HG03460 (cell line): ENCODE data around the gene PLOD2.

Experiments
- ATAC-seq: cut with Tn5 transposase; IDR thresholded peaks from one replicate; pipeline ENCODE4 v1.9.1; 2021; ENCODE audit not compliant: unreplicated experiment

PLOD2 gene

GRCh38 chr3:146166826-146167225, 5.8 kb upstream of the PLOD2 start:
- no peak for ATAC-seq

DNA sequence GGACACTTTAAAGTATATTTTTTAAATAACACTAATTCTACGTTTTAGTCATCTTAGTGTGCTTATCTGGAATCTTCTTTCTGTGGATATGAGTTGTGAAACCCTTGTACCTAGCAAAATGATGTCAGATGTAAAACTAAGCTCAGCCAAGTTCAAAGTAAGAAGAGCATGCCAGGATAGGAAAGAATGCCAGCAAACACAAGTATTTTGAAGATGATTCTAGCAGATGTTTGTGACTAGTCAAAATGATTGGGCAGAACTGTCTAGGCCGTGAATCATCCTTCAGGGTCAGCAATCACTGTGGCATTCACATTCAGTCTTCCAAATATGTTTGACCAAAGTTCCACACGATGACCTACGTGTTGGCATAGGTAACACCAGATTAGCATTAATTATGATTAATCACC, 5.4 kb upstream of the PLOD2 start:
- no peak for ATAC-seq

GRCh38 chr3:146165877-146166276, 4.9 kb upstream of the PLOD2 start:
- no peak for ATAC-seq

GRCh38 chr3:146164971-146165769, 4.2 kb upstream of the PLOD2 start:
- no peak for ATAC-seq

DNA sequence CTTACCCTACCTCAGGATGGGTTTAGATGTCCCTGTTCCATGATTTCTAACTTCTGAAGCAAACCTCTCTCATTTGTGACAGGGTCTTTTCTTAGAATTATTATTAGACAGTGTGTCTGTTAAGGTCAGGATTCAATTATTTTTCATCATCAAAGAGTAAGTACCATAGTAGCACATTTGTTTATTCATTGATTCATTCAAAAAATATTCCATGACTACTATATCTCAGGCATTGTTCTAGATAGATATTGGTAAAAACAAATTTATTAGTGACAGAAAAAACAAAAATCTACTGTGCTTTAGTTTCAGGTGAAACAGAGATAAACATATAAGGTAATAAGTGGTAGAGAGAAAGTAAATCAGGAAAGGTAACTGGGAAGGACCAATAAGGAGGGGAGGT, 3.5 kb upstream of the PLOD2 start:
- no peak for ATAC-seq

- no peak for ATAC-seq
Measured at GRCh38 chr3:146164071-146164470, 3.1 kb upstream of the PLOD2 start.

DNA sequence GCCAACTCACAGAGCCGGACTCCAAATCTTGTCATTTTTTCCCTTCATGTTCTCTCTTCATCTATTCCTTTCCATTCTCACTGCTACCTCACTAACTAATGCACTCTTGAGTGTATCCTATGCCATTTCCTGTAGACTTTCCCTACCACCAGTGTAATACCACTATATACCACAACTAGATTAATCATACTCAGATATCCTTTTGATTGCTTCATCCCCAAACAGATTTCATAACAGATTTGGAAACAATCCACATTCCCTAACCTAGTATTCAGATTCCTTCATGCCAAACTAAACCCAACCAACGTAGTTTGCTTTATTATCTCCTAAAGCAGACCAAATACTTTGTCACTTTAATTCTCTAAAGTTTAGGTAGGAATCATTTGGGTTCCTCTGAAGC, 2.6 kb upstream of the PLOD2 start:
- ATAC-seq: no peak

DNA sequence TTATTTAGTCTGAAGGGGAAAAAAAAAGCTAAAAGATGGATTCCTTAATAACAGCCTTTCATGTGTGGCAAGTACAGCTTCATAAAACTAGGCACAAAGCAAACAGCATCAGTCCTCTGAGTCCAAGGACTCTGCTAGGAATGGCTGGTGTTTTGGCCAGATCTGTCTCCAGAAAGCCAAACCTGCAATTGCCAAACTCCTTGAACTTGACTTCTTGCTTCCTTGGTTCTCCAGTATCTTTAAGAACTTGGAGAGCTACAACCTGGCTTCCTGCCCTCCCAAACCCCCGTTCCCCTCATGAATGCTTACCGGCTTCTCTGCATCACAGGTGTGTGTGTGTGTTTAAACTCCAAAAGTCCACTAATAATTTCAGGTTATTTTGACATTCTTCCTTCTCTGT, 1.6 kb upstream of the PLOD2 start:
- ATAC-seq: no peak

- no peak for ATAC-seq
Measured at GRCh38 chr3:146161663-146162002, 649 bp upstream of the PLOD2 start.

GRCh38 chr3:146160321-146160963, 542 bp downstream of the PLOD2 start:
- peak; percentile 26 for ATAC-seq

DNA sequence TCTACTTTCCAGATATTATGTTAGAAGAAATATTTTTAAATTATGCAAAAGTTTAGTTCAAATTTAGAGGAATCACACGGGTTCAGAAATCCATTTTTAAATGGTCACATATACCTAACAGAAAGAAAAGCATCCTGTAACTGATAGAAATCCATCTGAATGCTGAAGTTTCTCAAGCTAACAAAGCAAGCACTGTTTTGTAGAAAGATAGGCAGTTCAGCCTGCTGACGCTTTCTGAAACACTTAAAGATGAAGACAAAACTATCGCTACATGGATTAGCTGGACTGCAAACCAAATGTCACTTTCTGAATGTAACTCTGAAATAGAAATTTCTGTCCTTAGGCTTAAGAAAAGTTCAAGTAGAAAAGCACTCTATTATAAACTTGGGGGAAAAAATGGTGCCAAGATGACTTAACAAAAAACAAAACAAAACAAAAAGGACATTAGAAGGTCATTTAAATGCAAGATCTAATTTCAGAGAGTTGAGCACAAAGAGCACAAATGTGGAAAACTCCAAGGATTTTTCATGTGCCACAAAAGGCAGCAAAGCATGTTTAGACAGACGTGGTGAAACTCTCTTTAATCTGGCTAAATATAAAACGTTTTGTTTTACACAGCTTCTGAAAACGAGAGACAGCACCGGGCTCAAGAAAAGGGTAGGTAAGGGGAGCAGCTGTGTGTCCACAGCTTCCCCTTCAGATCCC, 1.2 kb downstream of the PLOD2 start:
- ATAC-seq: no peak

DNA sequence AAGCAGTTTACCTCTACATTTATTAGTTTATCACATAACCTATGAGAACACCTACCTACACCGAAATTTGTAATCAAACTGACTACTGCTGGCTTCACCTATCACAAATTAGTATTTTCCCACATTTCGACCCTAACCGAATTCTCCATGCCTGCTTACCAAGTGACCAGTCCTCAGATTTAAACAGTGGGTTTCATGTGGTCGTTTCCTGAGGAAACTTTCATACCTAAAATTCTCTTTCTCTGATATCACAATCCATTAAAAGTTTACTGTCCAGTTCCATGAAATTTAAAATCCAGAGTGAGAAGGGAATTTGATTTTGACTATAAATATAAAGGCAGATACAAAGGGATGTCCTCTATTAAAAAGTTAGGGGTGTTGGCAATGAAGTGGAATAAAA, 1.9 kb downstream of the PLOD2 start:
- no peak for ATAC-seq

GRCh38 chr3:146157325-146158060, 3.5 kb downstream of the PLOD2 start:
- no peak for ATAC-seq

DNA sequence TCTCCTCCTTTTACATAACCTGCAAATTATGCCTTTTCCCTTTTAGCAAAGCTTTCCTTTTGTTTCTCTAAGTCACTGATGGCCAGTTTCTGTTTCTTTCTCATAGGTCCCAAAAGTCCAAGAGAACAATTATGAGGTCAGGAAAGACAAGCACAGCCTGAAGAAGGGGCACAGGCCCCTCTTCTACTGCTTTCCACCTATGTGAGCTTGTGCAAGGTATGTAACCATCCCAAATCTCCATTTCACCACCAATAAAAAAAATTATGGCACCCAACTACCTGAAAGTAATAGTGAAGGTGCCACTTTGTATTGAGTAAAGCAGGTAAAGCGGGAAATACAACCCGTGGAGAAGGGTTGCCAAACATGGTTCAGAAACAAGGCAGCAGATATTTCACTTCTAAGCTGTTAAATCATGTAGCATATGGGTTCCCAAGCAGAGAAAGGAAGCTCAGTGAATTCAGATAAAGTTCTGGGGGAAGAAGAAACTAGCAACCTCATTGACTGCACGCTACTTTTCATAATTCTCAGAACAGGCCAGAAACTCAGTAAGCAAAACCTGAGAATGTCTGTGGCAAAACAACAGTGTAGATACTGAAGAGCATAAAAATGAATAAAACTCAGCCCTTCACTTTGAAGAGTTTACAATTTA, 4.2 kb downstream of the PLOD2 start:
- no peak for ATAC-seq

DNA sequence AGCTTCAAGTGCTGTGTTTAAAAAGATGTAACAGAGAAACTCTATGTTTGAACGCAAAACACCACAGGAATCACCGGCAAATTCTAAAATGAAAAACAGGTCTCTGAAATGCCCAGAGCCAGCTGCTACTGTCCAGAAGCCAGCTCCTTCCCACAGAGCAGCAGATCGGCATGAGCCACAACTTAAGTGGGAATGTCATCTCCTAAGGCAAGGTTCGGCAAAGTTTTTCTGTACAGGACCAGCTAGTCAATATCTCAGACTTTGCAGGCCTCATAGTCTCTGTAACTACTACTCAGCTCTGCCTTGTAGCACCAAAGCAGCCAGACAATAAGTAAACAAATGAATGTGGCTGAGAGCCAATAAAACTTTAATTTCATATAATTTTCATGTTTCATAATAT, 4.9 kb downstream of the PLOD2 start:
- no peak for ATAC-seq

- no peak for ATAC-seq
Measured at GRCh38 chr3:146154995-146155394, 6.0 kb downstream of the PLOD2 start.

DNA sequence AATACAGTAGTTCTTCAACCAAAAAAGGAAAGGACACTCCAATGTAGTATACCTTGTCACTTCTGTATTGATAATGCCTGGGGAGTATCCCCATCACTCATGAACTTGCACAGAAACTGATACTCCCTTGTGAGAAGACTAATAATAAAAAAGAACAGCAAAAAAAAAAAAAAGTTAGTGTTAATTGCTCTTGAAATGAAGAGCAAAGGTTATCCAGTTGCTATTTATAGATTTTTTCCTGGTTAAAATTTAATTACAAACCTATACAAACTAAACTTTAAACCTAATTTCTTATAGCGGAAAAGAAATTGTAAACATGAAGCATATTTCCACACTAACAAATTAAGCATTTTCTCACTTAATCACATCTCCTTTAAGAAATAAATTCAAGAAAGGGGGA, 6.7 kb downstream of the PLOD2 start:
- ATAC-seq: no peak

DNA sequence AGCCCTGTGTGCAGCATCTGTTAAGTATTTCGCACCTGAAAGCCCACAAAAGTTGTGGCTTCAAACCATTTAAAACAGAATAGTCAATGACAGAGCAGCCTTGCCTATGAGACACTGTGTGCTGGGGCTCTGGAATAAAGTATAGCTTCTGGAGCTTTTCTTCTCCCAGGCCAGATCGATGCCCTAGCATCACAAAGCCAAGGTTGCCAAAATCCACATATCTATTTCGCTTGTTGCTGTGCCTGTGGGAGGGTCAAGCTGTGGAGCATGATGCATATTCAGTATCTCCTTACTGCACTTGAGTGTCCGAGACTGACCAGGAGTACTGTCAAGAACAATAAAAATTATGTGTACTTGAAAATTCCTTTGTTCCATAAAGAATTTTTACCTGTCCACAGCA, 7.6 kb downstream of the PLOD2 start:
- ATAC-seq: no peak

GRCh38 chr3:146152834-146153233, 8.2 kb downstream of the PLOD2 start:
- no peak for ATAC-seq

DNA sequence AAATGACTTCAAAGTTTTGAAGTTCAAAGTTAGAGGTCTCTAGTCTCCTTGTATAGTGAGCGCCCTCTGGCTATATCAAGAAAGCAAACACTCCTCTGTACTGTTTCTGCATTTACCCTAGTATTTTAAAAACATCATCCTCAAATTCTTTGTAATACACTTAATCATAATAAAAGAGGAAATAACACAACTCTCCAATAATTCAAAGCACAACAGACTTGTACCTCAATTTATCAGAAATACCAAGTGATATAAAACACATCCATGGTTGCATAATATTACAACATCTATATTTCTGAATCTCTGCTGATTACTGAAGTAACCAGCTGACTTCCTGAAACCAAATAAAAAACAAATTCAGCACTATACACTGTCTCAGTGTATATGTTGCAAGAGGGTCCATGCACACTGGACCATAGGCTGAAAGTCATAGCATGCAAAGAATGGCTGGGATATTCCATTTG, 12.5 kb downstream of the PLOD2 start:
- ATAC-seq: no peak

GRCh38 chr3:146145642-146146041, 15.3 kb downstream of the PLOD2 start:
- ATAC-seq: no peak
